Heart right ventricle (tissue), 16 donors: Measurements from ENCODE around the gene TULP4. TPM values are rescaled to one million over a fixed set of nuclear protein-coding genes. Genes with fewer than 3 reads are reported as not detected.

Experiments
- ATAC-seq, 8 donors: fragments of 200-7000 bp; cut with Tn5 transposase; one replicate each; pipeline ENCODE4 v1.9.1; 2020; ENCODE audit warnings: mild to moderate bottlenecking in 8 of 8, moderate library complexity in 8 of 8, moderate number of reproducible peaks in 1 of 8
- DNase-seq, 2 donors: peaks; one replicate each; pipeline ENCODE4 v3.0.0-alpha.2; 2020
- H3K27ac ChIP-seq, 10 donors: fragments of 200-600 bp; sonication (generic) in 2 of 10; one replicate each; pipeline versions ENCODE4 v1.5.0 to v1.8.0; 2020 to 2022; ENCODE audit warnings: mild to moderate bottlenecking in 3 of 10
- H3K27me3 ChIP-seq, 7 donors: fragments of 200-600 bp; one replicate each; pipeline ENCODE4 v1.8.0; 2021 to 2022; ENCODE audit warnings: mild to moderate bottlenecking in 2 of 7
- H3K36me3 ChIP-seq, 9 donors: fragments of 200-600 bp; sonication (generic) in 1 of 9; one replicate each; pipeline versions ENCODE4 v1.5.0 to v1.8.0; 2020 to 2022; ENCODE audit warnings: mild to moderate bottlenecking in 2 of 9
- H3K4me1 ChIP-seq, 9 donors: fragments of 200-600 bp; sonication (generic) in 1 of 9; one replicate each; pipeline versions ENCODE4 v1.5.0 to v1.8.0; 2020 to 2022; ENCODE audit warnings: mild to moderate bottlenecking in 4 of 9
- H3K4me3 ChIP-seq, 10 donors: fragments of 200-600 bp; sonication (generic) in 2 of 10; one replicate each; pipeline versions ENCODE4 v1.5.0 to v1.8.0; 2020 to 2022; ENCODE audit warnings: mild to moderate bottlenecking in 7 of 10, moderate library complexity in 2 of 10
- H3K9me3 ChIP-seq, 11 donors: fragments of 200-600 bp in 10 of 11; sonication (generic) in 2 of 11; one replicate each; pipeline versions ENCODE4 v1.5.0 to v1.8.0; 2013 to 2022; ENCODE audit warnings: mild to moderate bottlenecking in 2 of 11, control low read depth in 1 of 11, moderate library complexity in 1 of 11
- whole genome bisulfite sequencing, 2 donors: extraction: QIAGEN DNeasy Blood & Tissue Kit; methylation state at CpG; one replicate each; pipeline ENCODE4 v1.1.7; 2013; ENCODE audit warnings: inconsistent platforms in 1 of 2; 5-methylcytosine and 5-hydroxymethylcytosine counted together
- intact Hi-C, 10 donors: fragments of 100-400 bp; cut with DNase I; formaldehyde crosslinking; loops; one replicate each; pipeline versions ENCODE4 v1.11.1 to v1.14.2; 2022
- polyA plus RNA-seq, 2 donors: library from polyadenylated mRNA; stranded (reverse); fragments of 200-250 nt; gene quantifications; one replicate each; pipeline ENCODE4 v1.2.3, GENCODE V29; 2013
- total RNA-seq, 10 donors: library from RNA; stranded (reverse); fragmentation: NEBNext Ultra II Directional in 3 of 10; extraction: Animal tissue kit (Norgen Biotek cat#: 25700) in 3 of 10; gene quantifications; one replicate each; pipeline versions ENCODE4 v1.2.1 to v1.2.4, GENCODE V29; 2021 to 2023
- TF ChIP-seq, protein P1 (sequence below), 9 donors: fragments of 200-600 bp; sonication (generic) in 2 of 9; IDR thresholded peaks; one replicate each; pipeline versions ENCODE4 v1.5.0 to v1.8.0; 2021 to 2022; ENCODE audit warnings: antibody characterized with exemption in 9 of 9, mild to moderate bottlenecking in 5 of 9, moderate library complexity in 1 of 9
- donor health status: Arrhythmogenic right ventricular cardiomyopathy.
- donor health status: ischemic (EF 13 %, LVEDD 7.1; RV severe dilation, severe dysfunction).
- donor health status: healthy with polysubstance abuse.
- donor health status: DM: no; HTN: yes; CAD: no.
- donor health status: DM: no; HTN: no; CAD: no.
- donor health status: ischemic (EF 25% LVEDD 6.9; RV normal size, moderate dysfunction).
- donor health status: ischemic (EF 25% LVEDD 5.7; RV mildly dilated, moderate dysfunction).
- donor health status: healthy.
- donor health status: DM: yes; HTN: yes; CAD: no.
- donor health status: Ischemic cardiomyopathy.
- donor health status: ischemic (EF 35%, LVEDD 5.7; RV mildly dilated, moderate dysfunction).
- donor health status: nonischemic (EF 11% LVEDD 7.7; RV severe dilation, severe dysfunction).
- donor health status: DM: yes; HTN: yes; CAD: no.
- donor health status: PGD.
- donor health status: ischemic (EF 29% LVEDD 5.4; RV normal size, mild dysfunction).
- donor health status: nonischemic (EF 23%, LVEDD 6.1; RV moderate dilation, normal function).

TULP4 gene
- total and polyA plus RNA-seq, 12 donors: 2.1 to 127 (median 99.2) TPM

DNA sequence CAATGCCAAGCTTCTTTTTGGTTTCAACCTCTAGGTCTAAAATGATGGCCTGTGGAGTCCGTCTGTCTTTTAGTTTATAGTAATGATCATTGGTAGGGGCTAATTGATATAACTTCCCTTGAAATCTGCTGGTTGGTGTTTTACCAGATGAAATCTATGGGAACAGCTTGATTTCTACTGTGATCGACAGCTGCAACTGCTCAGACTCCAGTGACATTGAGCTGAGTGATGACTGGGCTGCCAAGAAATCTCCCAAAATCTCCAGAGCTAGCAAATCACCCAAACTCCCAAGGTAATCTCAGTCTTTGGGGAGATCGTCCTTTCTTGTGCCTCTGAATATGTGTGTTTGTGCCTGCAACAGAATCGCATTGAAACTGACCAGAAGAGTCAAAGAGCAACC is 177.2 kb downstream of the TULP4 start:
- 81 to 87% methylated on average over 4 of the region's 4 CpGs for WGBS, 2 donors
- intact Hi-C loops: no loop called here

DNA sequence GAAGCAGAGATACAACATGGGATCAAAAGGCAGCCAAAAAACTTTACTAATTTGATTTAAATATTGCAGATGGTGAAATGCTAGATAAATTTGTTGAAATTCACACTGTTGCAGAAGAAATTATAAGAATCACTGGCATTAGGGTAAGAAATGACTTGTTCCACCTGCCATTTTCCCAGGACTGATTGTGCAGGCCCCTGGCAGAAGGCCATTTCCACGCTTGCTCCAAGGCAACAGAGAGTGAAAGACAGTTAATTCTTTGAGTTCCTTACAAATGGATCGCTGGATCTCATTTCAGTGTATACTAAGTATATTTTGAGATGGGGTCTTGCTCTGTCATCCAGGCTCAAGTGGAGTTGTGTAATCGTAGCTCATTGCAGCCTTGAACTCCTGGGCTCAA is 180.6 kb downstream of the TULP4 start:
- Histone ChIP-seq H3K4me1 (no peaks in the 10 kb centered on the region), H3K4me3 (no peak overlapping the region), H3K36me3 (peaks cover 0 to 68% (median 0%) of the 10 kb centered on the region in 9 donors), H3K27me3 (no peaks in the 10 kb centered on the region), H3K27ac (no peak overlapping the region), H3K9me3 (no peaks in the 10 kb centered on the region)
- WGBS, 2 donors: 96% methylated on average over 3 of the region's 3 CpGs
- intact Hi-C loops: no loop called here
- DNase-seq: no peak
- no peak for ATAC-seq
- TF ChIP-seq, protein P1, sequence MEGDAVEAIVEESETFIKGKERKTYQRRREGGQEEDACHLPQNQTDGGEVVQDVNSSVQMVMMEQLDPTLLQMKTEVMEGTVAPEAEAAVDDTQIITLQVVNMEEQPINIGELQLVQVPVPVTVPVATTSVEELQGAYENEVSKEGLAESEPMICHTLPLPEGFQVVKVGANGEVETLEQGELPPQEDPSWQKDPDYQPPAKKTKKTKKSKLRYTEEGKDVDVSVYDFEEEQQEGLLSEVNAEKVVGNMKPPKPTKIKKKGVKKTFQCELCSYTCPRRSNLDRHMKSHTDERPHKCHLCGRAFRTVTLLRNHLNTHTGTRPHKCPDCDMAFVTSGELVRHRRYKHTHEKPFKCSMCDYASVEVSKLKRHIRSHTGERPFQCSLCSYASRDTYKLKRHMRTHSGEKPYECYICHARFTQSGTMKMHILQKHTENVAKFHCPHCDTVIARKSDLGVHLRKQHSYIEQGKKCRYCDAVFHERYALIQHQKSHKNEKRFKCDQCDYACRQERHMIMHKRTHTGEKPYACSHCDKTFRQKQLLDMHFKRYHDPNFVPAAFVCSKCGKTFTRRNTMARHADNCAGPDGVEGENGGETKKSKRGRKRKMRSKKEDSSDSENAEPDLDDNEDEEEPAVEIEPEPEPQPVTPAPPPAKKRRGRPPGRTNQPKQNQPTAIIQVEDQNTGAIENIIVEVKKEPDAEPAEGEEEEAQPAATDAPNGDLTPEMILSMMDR (IDR thresholded peaks at IDR 0.05): no peak

More for the DNA sequence above, 177.2 kb downstream of the TULP4 start:
- peaks cover 0 to 54% (median 0%) of the 10 kb centered on the region in 9 donors for H3K36me3 ChIP-seq
- no peak overlapping the region for H3K4me3 ChIP-seq
- no peaks in the 10 kb centered on the region for H3K4me1 ChIP-seq
- TF ChIP-seq, protein P1 (IDR thresholded peaks at IDR 0.05): no peak
- H3K27me3 ChIP-seq: no peaks in the 10 kb centered on the region
- ATAC-seq (no peak), DNase-seq (no peak)
- H3K9me3 ChIP-seq: no peaks in the 10 kb centered on the region
- H3K27ac ChIP-seq: no peak overlapping the region

DNA sequence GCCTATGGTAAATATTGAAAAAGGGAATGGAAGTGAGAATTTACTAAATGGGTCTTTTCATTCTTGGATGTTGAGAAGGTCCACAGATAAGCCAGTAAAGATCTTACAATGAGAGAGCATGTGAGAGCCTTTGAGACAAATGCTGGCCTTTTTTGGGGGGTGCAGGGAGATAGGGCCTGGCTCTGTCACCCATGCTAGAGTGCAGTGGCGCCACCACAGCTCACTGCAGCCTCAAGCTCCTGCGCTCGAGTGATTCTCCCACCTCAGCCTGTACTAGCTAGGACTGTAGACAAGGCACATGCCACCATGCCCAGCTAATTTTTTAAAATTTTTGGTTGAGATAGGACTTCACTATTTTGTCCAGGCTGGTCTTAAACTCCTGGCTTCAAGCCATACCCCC is 184.4 kb downstream of the TULP4 start:
- H3K4me1 ChIP-seq: no peaks in the 10 kb centered on the region
- WGBS, 2 donors: 93 to 96% methylated on average over 3 of the region's 3 CpGs
- intact Hi-C loops: no loop called here
- no peak overlapping the region for H3K27ac ChIP-seq
- no peaks in the 10 kb centered on the region for H3K9me3 ChIP-seq
- TF ChIP-seq, protein P1 (IDR thresholded peaks at IDR 0.05): no peak
- H3K36me3 ChIP-seq: peaks cover 0 to 90% (median 0%) of the 10 kb centered on the region in 9 donors
- no peaks in the 10 kb centered on the region for H3K27me3 ChIP-seq
- H3K4me3 ChIP-seq: no peak overlapping the region
- no peak for ATAC-seq
- DNase-seq: no peak

DNA sequence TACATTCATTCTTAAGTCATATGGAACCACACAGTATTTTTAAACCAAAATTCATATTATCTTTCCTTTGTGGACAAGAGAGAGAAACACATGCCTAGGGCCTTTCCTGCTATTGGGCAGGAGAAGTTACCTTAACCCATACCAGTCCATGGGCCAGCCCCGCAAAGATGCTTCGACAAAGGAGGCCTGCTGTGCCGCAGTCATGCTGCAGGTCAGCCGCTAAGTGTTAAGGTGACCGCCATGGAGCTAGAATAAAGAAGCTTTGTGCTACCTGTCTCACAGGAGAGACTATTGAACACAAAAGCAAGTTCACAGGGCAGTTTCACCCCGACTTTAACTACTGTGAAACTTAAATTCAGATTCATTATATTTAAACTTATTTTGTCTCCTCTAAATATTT is 185.4 kb downstream of the TULP4 start:
- Histone ChIP-seq H3K36me3 (peaks cover 0 to 97% (median 0%) of the 10 kb centered on the region in 9 donors), H3K4me3 (no peak overlapping the region), H3K9me3 (no peaks in the 10 kb centered on the region), H3K4me1 (no peaks in the 10 kb centered on the region), H3K27me3 (no peaks in the 10 kb centered on the region), H3K27ac (no peak overlapping the region)
- no peak for DNase-seq
- TF ChIP-seq, protein P1 (IDR thresholded peaks at IDR 0.05): no peak
- 97 to 98% methylated on average over 6 of the region's 6 CpGs for WGBS, 2 donors
- intact Hi-C loops: no loop called here
- ATAC-seq: no peak
